HEK293T (cell line): Measurements from ENCODE around the gene FXYD4.

ENCODE experiments used
- BHLHE40 ChIP-seq: fragments of 450-650 bp; IDR thresholded peaks from 2 replicates; pipeline ENCODE4 v1.6.1; 2016; ENCODE audit warnings: mild to moderate bottlenecking, moderate library complexity, borderline replicate concordance
- HDGF ChIP-seq: fragments of 450-650 bp; IDR thresholded peaks from 2 replicates; pipeline ENCODE4 v1.6.1; 2017; ENCODE audit warnings: antibody characterized with exemption, borderline replicate concordance
- NFRKB ChIP-seq: fragments of 450-650 bp; IDR thresholded peaks from 2 replicates; pipeline ENCODE4 v1.6.1; 2016; ENCODE audit warnings: mild to moderate bottlenecking, moderate library complexity
- SP1 ChIP-seq: fragments of 450-650 bp; IDR thresholded peaks from 2 replicates; pipeline ENCODE4 v1.6.1; 2017
- SUZ12 ChIP-seq: fragments of 450-650 bp; IDR thresholded peaks from 2 replicates; pipeline ENCODE4 v1.6.1; 2016; ENCODE audit warnings: mild to moderate bottlenecking
- ZNF384 ChIP-seq: fragments of 450-650 bp; IDR thresholded peaks from 2 replicates; pipeline ENCODE4 v1.6.1; 2016

- TF ChIP-seq SUZ12: no peak
- no peak for TF ChIP-seq ZNF384
- TF ChIP-seq HDGF: no peak
- TF ChIP-seq NFRKB: no peak
- TF ChIP-seq SP1: no peak
- no peak for TF ChIP-seq BHLHE40
These were observed 28.3 kb upstream of the FXYD4 start for GRCh38 chr10:43343126-43343525.
